ENCODE measurements around the gene TSPOAP1. TPM values are rescaled to one million over a fixed set of nuclear protein-coding genes. Genes with fewer than 3 reads are reported as not detected.

Gene TSPOAP1
- total RNA-seq, 3 donors from 2014 or later, result 5.3 to 27.7 (median 8.3) TPM

- ATAC-seq, result no peak
- intact Hi-C loops (cut with DNase I, micrococcal nuclease), result no loop called here
- Histone ChIP-seq H3K4me3 (no peak overlapping the region), H3K4me1 (ENCODE audit: low read depth) (no peaks in the 10 kb centered on the region), H3K36me3 (ENCODE audit: low read depth) (no peaks in the 10 kb centered on the region), H3K9me3 (no peaks in the 10 kb centered on the region)
- TF ChIP-seq CTCF (IDR thresholded peaks at IDR 0.05), result no peak
- no peak for DNase-seq
These were observed 44.7 kb downstream of the TSPOAP1 start for GRCh38 chr17:58283674-58284612.

- no peak for ATAC-seq
- Histone ChIP-seq H3K4me3 (no peak overlapping the region), H3K4me1 (ENCODE audit: low read depth) (no peaks in the 10 kb centered on the region), H3K36me3 (ENCODE audit: low read depth) (no peaks in the 10 kb centered on the region), H3K9me3 (no peaks in the 10 kb centered on the region)
- no peak for TF ChIP-seq CTCF (IDR thresholded peaks at IDR 0.05)
- DNase-seq, result no peak
- intact Hi-C loops (cut with DNase I, micrococcal nuclease), result no loop called here
These were observed 46.2 kb downstream of the TSPOAP1 start for GRCh38 chr17:58282442-58282841.

GRCh38 chr17:58281511-58282011 is 47.0 kb downstream of the TSPOAP1 start:
- H3K9me3 ChIP-seq, result no peaks in the 10 kb centered on the region
- ATAC-seq (no peak), DNase-seq (no peak)
- no peaks in the 10 kb centered on the region for H3K36me3 ChIP-seq (ENCODE audit: low read depth)
- H3K4me1 ChIP-seq (ENCODE audit: low read depth), result no peaks in the 10 kb centered on the region
- no peak for TF ChIP-seq CTCF (IDR thresholded peaks at IDR 0.05)
- no peak overlapping the region for H3K4me3 ChIP-seq
- intact Hi-C loops (cut with DNase I, micrococcal nuclease), result no loop called here

GRCh38 chr17:58280480-58281217 is 47.9 kb downstream of the TSPOAP1 start, which contains the start of gene MPO:
Gene MPO (minus strand): TSS chr17:58280935. CDS start chr17:58280758, 177 bp downstream.
- no peaks in the 10 kb centered on the region for H3K36me3 ChIP-seq (ENCODE audit: low read depth)
- H3K9me3 ChIP-seq, result no peaks in the 10 kb centered on the region
- TF ChIP-seq CTCF (IDR thresholded peaks at IDR 0.05), result no peak
- ATAC-seq (no peak), DNase-seq (no peak)
- no peak within 1 kb of the TSS for H3K4me3 ChIP-seq
- intact Hi-C loops (cut with DNase I, micrococcal nuclease), result no loop called here
- H3K4me1 ChIP-seq (ENCODE audit: low read depth), result no peaks in the 10 kb centered on the region

GRCh38 chr17:58279736-58280479 is 48.7 kb downstream of the TSPOAP1 start:
- peak in 1 of 3 donors; percentile 49 for DNase-seq
- ATAC-seq, result no peak
- TF ChIP-seq CTCF (IDR thresholded peaks at IDR 0.05), result no peak
- Histone ChIP-seq H3K4me3 (no peak overlapping the region), H3K4me1 (ENCODE audit: low read depth) (no peaks in the 10 kb centered on the region), H3K36me3 (ENCODE audit: low read depth) (no peaks in the 10 kb centered on the region), H3K9me3 (no peaks in the 10 kb centered on the region)
- intact Hi-C loops (cut with DNase I, micrococcal nuclease), result no loop called here

All from mucosa of descending colon (tissue), 3 donors.